Naive thymus-derived CD8-positive, alpha-beta T cell (primary cell): Measurements from ENCODE around the gene PACRG. TPM values are rescaled to one million over a fixed set of nuclear protein-coding genes. Genes with fewer than 3 reads are reported as not detected.
"Not testable (repeated sequence)": the region's sequence is repeated elsewhere in the genome, so short reads cannot be mapped to it uniquely, and the experiment has no call there.

Source experiments
- ATAC-seq, 2 donors: fragments of 150-1000 bp; cut with Tn5 transposase in 1 of 2; sonication (Bioruptor Pico), chemical (Tn5 transposase) in 1 of 2; 1 replicate in 1 of 2; 2 replicates in 1 of 2; pipeline ENCODE4 v1.10.0; 2021; ENCODE audit warnings: mild to moderate bottlenecking in 2 of 2, moderate library complexity in 2 of 2
- POLR2A ChIA-PET: fragments of 350-600 bp; sonication (Branson Sonifier 250); formaldehyde crosslinking; loops from one replicate; lab custom pipeline; 2021; ENCODE audit warnings: antibody characterized with exemption; lab: Charles Lee
- DNase-seq, 10 donors: peaks; one replicate each; pipeline versions ENCODE4 v3.0.0 to v3.0.0-alpha.2; 2020 to 2022
- H3K27ac Mint-ChIP-seq, 10 donors: one replicate each; pipeline ENCODE4 v1.8.0; 2020 to 2022; ENCODE audit warnings: mild to moderate bottlenecking in 10 of 10, mixed read lengths in 10 of 10, moderate library complexity in 4 of 10, inconsistent platforms in 1 of 10
- H3K27me3 Mint-ChIP-seq, 5 donors: one replicate each; pipeline ENCODE4 v1.8.0; 2021 to 2022; ENCODE audit warnings: mixed read lengths in 5 of 5
- H3K36me3 Mint-ChIP-seq, 3 donors: one replicate each; pipeline ENCODE4 v1.8.0; 2020 to 2022; ENCODE audit warnings: mixed read lengths in 3 of 3, mild to moderate bottlenecking in 2 of 3, inconsistent platforms in 1 of 3
- H3K4me1 Mint-ChIP-seq, 4 donors: one replicate each; pipeline ENCODE4 v1.8.0; 2021 to 2022; ENCODE audit warnings: mixed read lengths in 4 of 4
- H3K4me3 Mint-ChIP-seq, 10 donors: one replicate each; pipeline ENCODE4 v1.8.0; 2020 to 2022; ENCODE audit warnings: mild to moderate bottlenecking in 10 of 10, mixed read lengths in 10 of 10, moderate library complexity in 6 of 10, inconsistent platforms in 1 of 10
- H3K9me3 Mint-ChIP-seq, 9 donors: one replicate each; pipeline ENCODE4 v1.8.0; 2020 to 2022; ENCODE audit warnings: mixed read lengths in 9 of 9, mild to moderate bottlenecking in 3 of 9, inconsistent platforms in 1 of 9, moderate library complexity in 1 of 9
- polyA plus RNA-seq, 3 donors: library from polyadenylated mRNA; unstranded; fragments of 300-500 nt; fragmentation: Illumina TruSeq; gene quantifications; one replicate each; pipeline ENCODE4 v1.2.3, GENCODE V29; 2021
- total RNA-seq, 8 experiments: library from RNA in 2 of 8; stranded (reverse) in 2 of 8; gene quantifications; one replicate each; pipeline ENCODE4 v1.2.3 and lab custom pipeline; 2021 to 2026

PACRG gene
- total and polyA plus RNA-seq, 5 experiments from 2014 or later: 0.34 to 1.2 (median 0.83) TPM; not detected in 1

GRCh38 chr6:163310096-163310972 is 582.6 kb downstream of the PACRG start:
- Mint-ChIP-seq H3K27me3 (peaks cover 8 to 20% (median 10%) of the 10 kb centered on the region in 5 donors), H3K9me3 (peaks cover 0 to 1% (median 0%) of the 10 kb centered on the region in 9 donors), H3K4me3 (no peak overlapping the region), H3K36me3 (no peaks in the 10 kb centered on the region), H3K27ac (no peak overlapping the region), H3K4me1 (no peaks in the 10 kb centered on the region)
- DNase-seq (no peak), ATAC-seq (no peak)
- POLR2A ChIA-PET: no interaction called here

- POLR2A ChIA-PET: no interaction called here
- Mint-ChIP-seq H3K9me3 (peaks cover 0 to 1% (median 0%) of the 10 kb centered on the region in 9 donors), H3K27ac (no peak overlapping the region), H3K4me3 (no peak overlapping the region), H3K27me3 (peaks cover 9 to 20% (median 10%) of the 10 kb centered on the region in 5 donors), H3K36me3 (no peaks in the 10 kb centered on the region), H3K4me1 (no peaks in the 10 kb centered on the region)
- no peak for ATAC-seq
- no peak for DNase-seq
Measured at GRCh38 chr6:163310973-163311383, 583.2 kb downstream of the PACRG start.

GRCh38 chr6:163311830-163312229 is 584.1 kb downstream of the PACRG start:
- H3K9me3 Mint-ChIP-seq: peaks cover 0 to 2% (median 0%) of the 10 kb centered on the region in 9 donors
- no peak overlapping the region for H3K27ac Mint-ChIP-seq
- H3K27me3 Mint-ChIP-seq: peaks cover 10 to 20% (median 11%) of the 10 kb centered on the region in 5 donors
- POLR2A ChIA-PET: no interaction called here
- DNase-seq: no peak
- ATAC-seq: no peak
- no peaks in the 10 kb centered on the region for H3K36me3 Mint-ChIP-seq
- H3K4me1 Mint-ChIP-seq: no peaks in the 10 kb centered on the region
- no peak overlapping the region for H3K4me3 Mint-ChIP-seq

- peaks cover 0 to 2% (median 0%) of the 10 kb centered on the region in 9 donors for H3K9me3 Mint-ChIP-seq
- no peak for DNase-seq
- peaks cover 10 to 20% (median 16%) of the 10 kb centered on the region in 5 donors for H3K27me3 Mint-ChIP-seq
- H3K4me1 Mint-ChIP-seq: no peaks in the 10 kb centered on the region
- H3K27ac Mint-ChIP-seq: no peak overlapping the region
- no peaks in the 10 kb centered on the region for H3K36me3 Mint-ChIP-seq
- ATAC-seq: no peak
- POLR2A ChIA-PET: no interaction called here
- H3K4me3 Mint-ChIP-seq: no peak overlapping the region
Measured at GRCh38 chr6:163313566-163313965, 585.8 kb downstream of the PACRG start.

DNA sequence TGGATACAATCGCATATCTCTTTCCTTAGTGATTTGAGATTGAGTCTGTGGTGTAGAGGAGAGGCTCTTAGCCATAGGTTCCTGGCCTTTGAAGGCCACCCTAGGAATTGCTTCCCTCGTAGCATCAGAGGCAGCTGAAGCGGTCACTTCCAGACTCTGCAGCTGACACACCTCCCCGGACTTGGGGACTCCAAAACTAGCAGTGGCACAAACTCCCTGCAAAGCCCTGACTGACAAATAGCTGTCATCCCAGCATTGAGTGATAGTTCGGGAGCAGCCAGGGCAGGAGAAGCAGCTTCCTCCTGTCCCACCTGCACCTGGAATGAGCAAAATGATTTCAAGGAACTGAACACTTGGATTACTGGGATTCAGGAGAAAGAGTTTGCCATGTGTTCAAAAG is 586.2 kb downstream of the PACRG start:
- Mint-ChIP-seq H3K4me3 (no peak overlapping the region), H3K9me3 (peaks cover 0 to 2% (median 0%) of the 10 kb centered on the region in 9 donors), H3K36me3 (no peaks in the 10 kb centered on the region), H3K27ac (no peak overlapping the region), H3K4me1 (no peaks in the 10 kb centered on the region), H3K27me3 (peaks cover 10 to 20% (median 16%) of the 10 kb centered on the region in 5 donors)
- DNase-seq (no peak), ATAC-seq (no peak)
- POLR2A ChIA-PET: no interaction called here

- Mint-ChIP-seq H3K4me1 (peaks cover 0 to under 1% (median 0%) of the 10 kb centered on the region in 4 donors), H3K36me3 (no peaks in the 10 kb centered on the region), H3K9me3 (peaks cover 0 to 2% (median 0%) of the 10 kb centered on the region in 9 donors), H3K27me3 (peaks cover 9 to 20% (median 17%) of the 10 kb centered on the region in 5 donors), H3K4me3 (no peak overlapping the region), H3K27ac (no peak overlapping the region)
- POLR2A ChIA-PET: no interaction called here
- ATAC-seq (no peak), DNase-seq (no peak)
Measured at GRCh38 chr6:163314791-163315470, 587.2 kb downstream of the PACRG start.

- peaks cover 6 to 20% (median 16%) of the 10 kb centered on the region in 5 donors for H3K27me3 Mint-ChIP-seq
Measured at GRCh38 chr6:163316866-163317495, 589.2 kb downstream of the PACRG start.

GRCh38 chr6:163318071-163318786 is 590.5 kb downstream of the PACRG start:
- Mint-ChIP-seq H3K4me1 (peaks cover 0 to 2% (median under 1%) of the 10 kb centered on the region in 4 donors), H3K4me3 (no peak overlapping the region), H3K36me3 (no peaks in the 10 kb centered on the region), H3K9me3 (peaks cover 0 to 2% (median 0%) of the 10 kb centered on the region in 9 donors), H3K27me3 (peaks cover 2 to 19% (median 15%) of the 10 kb centered on the region in 5 donors), H3K27ac (no peak overlapping the region)
- POLR2A ChIA-PET: no interaction called here
- ATAC-seq (no peak), DNase-seq (no peak)

More at GRCh38 chr6:163316866-163317495, 589.2 kb downstream of the PACRG start:
- ATAC-seq, H3K4me3 Mint-ChIP-seq, H3K27ac Mint-ChIP-seq, H3K36me3 Mint-ChIP-seq, H3K4me1 Mint-ChIP-seq, H3K9me3 Mint-ChIP-seq, DNase-seq, POLR2A ChIA-PET: not testable (repeated sequence)

GRCh38 chr6:163319609-163320366 is 592.0 kb downstream of the PACRG start:
- H3K4me1 Mint-ChIP-seq: peaks cover 0 to 4% (median under 1%) of the 10 kb centered on the region in 4 donors
- DNase-seq (no peak), ATAC-seq (no peak)
- peaks cover 0 to 2% (median 0%) of the 10 kb centered on the region in 9 donors for H3K9me3 Mint-ChIP-seq
- H3K27me3 Mint-ChIP-seq: peaks cover 2 to 22% (median 15%) of the 10 kb centered on the region in 5 donors
- no peaks in the 10 kb centered on the region for H3K36me3 Mint-ChIP-seq
- H3K4me3 Mint-ChIP-seq: no peak overlapping the region
- H3K27ac Mint-ChIP-seq: no peak overlapping the region
- POLR2A ChIA-PET: no interaction called here

GRCh38 chr6:163320402-163320801 is 592.6 kb downstream of the PACRG start:
- Mint-ChIP-seq H3K27me3 (peaks cover 3 to 28% (median 15%) of the 10 kb centered on the region in 5 donors), H3K4me1 (peaks cover 0 to 4% (median under 1%) of the 10 kb centered on the region in 4 donors), H3K36me3 (no peaks in the 10 kb centered on the region), H3K9me3 (peaks cover 0 to 2% (median 0%) of the 10 kb centered on the region in 9 donors), H3K27ac (no peak overlapping the region), H3K4me3 (no peak overlapping the region)
- POLR2A ChIA-PET: no interaction called here
- no peak for DNase-seq
- no peak for ATAC-seq

- Mint-ChIP-seq H3K4me1 (peaks cover 0 to 4% (median under 1%) of the 10 kb centered on the region in 4 donors), H3K9me3 (peaks cover 0 to 2% (median 0%) of the 10 kb centered on the region in 9 donors), H3K4me3 (no peak overlapping the region), H3K27me3 (peaks cover 2 to 28% (median 15%) of the 10 kb centered on the region in 5 donors), H3K27ac (no peak overlapping the region), H3K36me3 (no peaks in the 10 kb centered on the region)
- POLR2A ChIA-PET: no interaction called here
- DNase-seq (no peak), ATAC-seq (no peak)
Measured at GRCh38 chr6:163320804-163321203, 593.0 kb downstream of the PACRG start.
